HepG2 (cell line): ENCODE results near the gene HNRNPR. TPM values are rescaled to one million over a fixed set of nuclear protein-coding genes. Genes with fewer than 3 reads are reported as not detected.

ENCODE experiments used
- CCAR2 ChIP-seq: fragments of 200-400 bp; formaldehyde crosslinking; optimal IDR thresholded peaks from 2 replicates; pipeline ENCODE3; 2018; ENCODE audit warnings: low read depth, mild to moderate bottlenecking, low read length, moderate library complexity
- CSRNP2 ChIP-seq: sonication (generic); formaldehyde crosslinking; conservative IDR thresholded peaks from 2 replicates; pipeline ENCODE4 v1.8.0; 2022; ENCODE audit warnings: low read depth, missing genetic modification reagents
- EZH2 ChIP-seq: conservative IDR thresholded peaks from 2 replicates; pipeline ENCODE4 v1.6.1; 2012; ENCODE audit warnings: mild to moderate bottlenecking, low read depth, low read length, moderate library complexity
- LBX2 ChIP-seq: sonication (generic); formaldehyde crosslinking; IDR thresholded peaks from 2 replicates; pipeline ENCODE4 v1.5.0; 2020; ENCODE audit warnings: missing genetic modification reagents, mild to moderate bottlenecking, borderline replicate concordance
- PAF1 ChIP-seq: IDR thresholded peaks from 2 replicates; pipeline ENCODE4 v1.6.1; 2016; ENCODE audit warnings: missing genetic modification reagents, missing compliant biosample characterization
- RXRB ChIP-seq: IDR thresholded peaks from 2 replicates; pipeline ENCODE4 v1.6.1; 2016; ENCODE audit warnings: borderline replicate concordance, missing genetic modification reagents, missing compliant biosample characterization
- SMAD9 ChIP-seq: sonication (generic); formaldehyde crosslinking; IDR thresholded peaks from 2 replicates; pipeline ENCODE4 v1.5.1; 2020; ENCODE audit warnings: mild to moderate bottlenecking, missing genetic modification reagents
- SOX13 ChIP-seq, 3 experiments: fragments of 450-650 bp in 1 of 3; sonication (generic) in 1 of 3; formaldehyde crosslinking in 1 of 3; IDR thresholded peaks in 2 of 3; conservative IDR thresholded peaks in 1 of 3; 2 replicates each; pipeline versions ENCODE4 v1.5.0 to v1.6.1; 2016 to 2020; ENCODE audit warnings: antibody characterized with exemption in 1 of 3, mild to moderate bottlenecking in 1 of 3, missing compliant biosample characterization in 1 of 3, missing genetic modification reagents in 1 of 3, moderate library complexity in 1 of 3
- THAP7 ChIP-seq: sonication (generic); formaldehyde crosslinking; IDR thresholded peaks from 2 replicates; pipeline ENCODE4 v1.8.1; 2023; ENCODE audit warnings: mild to moderate bottlenecking, missing genetic modification reagents
- UBTF ChIP-seq: sonication (generic); formaldehyde crosslinking; IDR thresholded peaks from 2 replicates; pipeline ENCODE4 v1.4.0; 2020; ENCODE audit warnings: mild to moderate bottlenecking, missing genetic modification reagents
- ZBTB26 ChIP-seq: IDR thresholded peaks from 2 replicates; pipeline ENCODE4 v1.6.1; 2016; ENCODE audit warnings: missing compliant biosample characterization, missing genetic modification reagents, borderline replicate concordance
- ZNF160 ChIP-seq: sonication (generic); formaldehyde crosslinking; IDR thresholded peaks from 2 replicates; pipeline ENCODE4 v1.8.0; 2022; ENCODE audit warnings: mild to moderate bottlenecking, inconsistent platforms, missing genetic modification reagents
- ZNF256 ChIP-seq: sonication (generic); formaldehyde crosslinking; conservative IDR thresholded peaks from 2 replicates; pipeline ENCODE4 v1.4.0; 2020; ENCODE audit warnings: missing genetic modification reagents
- ZNF260 ChIP-seq: sonication (generic); formaldehyde crosslinking; IDR thresholded peaks from 2 replicates; pipeline ENCODE4 v1.4.0; 2020; ENCODE audit warnings: missing genetic modification reagents, low read depth, mild to moderate bottlenecking, borderline replicate concordance
- ZNF263 ChIP-seq: sonication (generic); formaldehyde crosslinking; IDR thresholded peaks from 2 replicates; pipeline ENCODE4 v1.4.0; 2020; ENCODE audit warnings: missing genetic modification reagents
- ZNF34 ChIP-seq: sonication (generic); formaldehyde crosslinking; IDR thresholded peaks from 2 replicates; pipeline ENCODE4 v1.4.0; 2020; ENCODE audit warnings: mild to moderate bottlenecking, missing genetic modification reagents, borderline replicate concordance
- ZNF512 ChIP-seq: sonication (generic); formaldehyde crosslinking; IDR thresholded peaks from 2 replicates; pipeline ENCODE4 v1.4.0; 2020; ENCODE audit warnings: mild to moderate bottlenecking, missing genetic modification reagents
- ZNF670 ChIP-seq: sonication (generic); formaldehyde crosslinking; IDR thresholded peaks from 2 replicates; pipeline ENCODE4 v1.8.0; 2022; ENCODE audit warnings: mild to moderate bottlenecking, missing genetic modification reagents, borderline replicate concordance
- ZNF678 ChIP-seq: sonication (generic); formaldehyde crosslinking; IDR thresholded peaks from 2 replicates; pipeline ENCODE4 v1.4.0; 2020; ENCODE audit warnings: mild to moderate bottlenecking, missing genetic modification reagents
- ZNF713 ChIP-seq: sonication (generic); formaldehyde crosslinking; IDR thresholded peaks from 2 replicates; pipeline ENCODE4 v1.4.0; 2020; ENCODE audit warnings: mild to moderate bottlenecking, missing genetic modification reagents
- ZNF879 ChIP-seq: sonication (generic); formaldehyde crosslinking; IDR thresholded peaks from 2 replicates; pipeline ENCODE4 v1.8.1; 2023; ENCODE audit warnings: missing genetic modification reagents
- polyA plus RNA-seq, 8 experiments: library from polyadenylated mRNA; depleted of rRNA in 3 of 8; stranded (reverse) in 7 of 8; unstranded in 1 of 8; fragments of >200 nt; fragmentation: Illumina TruSeq in 4 of 8; extraction: Trizol in 4 of 8; gene quantifications; 2 replicates each; pipeline versions ENCODE4 v1.2.1 to v1.2.3, GENCODE V29; 2011 to 2016; ENCODE audit warnings: low read depth in 4 of 8, missing spikeins in 1 of 8, mixed read lengths in 1 of 8; ENCODE audit not compliant: insufficient read depth in 1 of 8
- total RNA-seq, 5 experiments: library from RNA; depleted of rRNA; stranded (reverse); fragments of >200 nt; fragmentation: Illumina TruSeq; extraction: Trizol; gene quantifications; 2 replicates each; pipeline ENCODE4 v1.2.3, GENCODE V29; 2016; ENCODE audit warnings: low read depth in 1 of 5

Gene HNRNPR
- total and polyA plus RNA-seq, 2 of the 13 experiments (the other 11 are each of a cell fraction or from before 2014, with no cell fraction given) = 133 to 216 TPM

GRCh38 chr1:23369335-23370013 lies 25.4 kb upstream of the HNRNPR start, which contains the start of gene ZNF436 (continued):
- TF ChIP-seq SOX13 (IDR thresholded peaks at IDR 0.05) = no peak
- 0 out of 4 replicates have a peak, but pooled peaks of 1 of the 2 experiments have one; percentile 8 for TF ChIP-seq SOX13 (CRISPR knock-in tag; conservative IDR thresholded peaks at IDR 0.05 in 1 of 2, IDR thresholded peaks at IDR 0.05 in 1 of 2)
- TF ChIP-seq CSRNP2 (CRISPR knock-in tag) = no peak
- TF ChIP-seq ZNF713 = no peak
- no peak; the same call in 1 of the 2 replicates for TF ChIP-seq UBTF (CRISPR knock-in tag)
- TF ChIP-seq SMAD9 (CRISPR knock-in tag) = no peak
- TF ChIP-seq CCAR2 = no peak
- no peak for TF ChIP-seq THAP7
- TF ChIP-seq LBX2 (CRISPR knock-in tag) = no peak
- TF ChIP-seq ZNF263 = peak; percentile 77
- no peak for TF ChIP-seq ZNF678 (CRISPR knock-in tag)
- TF ChIP-seq ZNF260 = no peak
- no peak for TF ChIP-seq ZNF160 (CRISPR knock-in tag)
- TF ChIP-seq ZNF670 = 0 out of 2 replicates have a peak, but pooled peaks have one; percentile 30
- no peak for TF ChIP-seq ZNF34
- no peak for TF ChIP-seq EZH2
- TF ChIP-seq ZBTB26 = peak; percentile 69; the same call in 1 of the 2 replicates
- no peak for TF ChIP-seq ZNF256 (CRISPR knock-in tag)
- TF ChIP-seq RXRB = peak; percentile 20; the same call in 1 of the 2 replicates
- TF ChIP-seq PAF1 (CRISPR knock-in tag) = no peak
- no peak for TF ChIP-seq ZNF512
- no peak for TF ChIP-seq ZNF879 (CRISPR knock-in tag)
